Spleen (tissue), 7 donors: ENCODE measurements around the gene RFXANK.

ENCODE experiments used
- POLR2A ChIP-seq, 3 donors: fragments of 450-650 bp; IDR thresholded peaks; one replicate each; pipeline ENCODE4 v1.5.1; 2017; ENCODE audit warnings: antibody characterized with exemption in 3 of 3, mild to moderate bottlenecking in 1 of 3
- POLR2AphosphoS5 ChIP-seq, 3 donors: sonication (generic); formaldehyde crosslinking; IDR thresholded peaks; one replicate each; pipeline ENCODE4 v1.5.1; 2017; ENCODE audit warnings: antibody characterized with exemption in 3 of 3
- TF ChIP-seq, protein P1 (sequence below), 11 experiments: fragments of 200-600 bp in 7 of 11; fragments of 450-650 bp in 4 of 11; sonication (generic) in 4 of 11; IDR thresholded peaks in 8 of 11; conservative IDR thresholded peaks in 3 of 11; 1 replicate in 7 of 11; 2 replicates in 4 of 11; pipeline versions ENCODE4 v1.4.0 to v1.8.0; 2016 to 2021; ENCODE audit warnings: antibody characterized with exemption in 11 of 11, inconsistent platforms in 4 of 11, mild to moderate bottlenecking in 1 of 11
- donor health status: DM: no; HTN: no; CAD: no; lungs with moderate emphysema.
- donor health status: DM: no; HTN: no; CAD: no.
- donor health status: DM: no; HTN: no; CAD: no.

DNA sequence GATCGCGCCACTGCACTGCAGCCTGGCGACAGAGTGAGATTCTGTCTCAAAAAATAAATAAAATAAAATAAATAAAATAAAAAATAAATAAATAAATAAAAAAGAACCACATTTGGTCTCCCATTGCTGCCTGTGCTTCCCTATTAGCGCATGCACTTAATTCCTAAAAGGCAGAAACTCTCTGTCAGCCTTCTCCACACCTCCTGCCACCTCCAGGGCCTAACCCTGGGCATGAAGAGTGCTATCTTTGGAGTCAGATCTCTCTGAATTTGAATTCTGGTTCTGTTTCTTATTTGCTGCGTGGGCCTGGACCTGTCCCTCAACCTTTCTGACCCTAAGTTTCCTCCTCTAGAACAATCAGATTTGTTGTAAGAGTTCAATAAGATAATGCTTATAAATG lies 31.0 kb downstream of the RFXANK start:
- TF ChIP-seq, protein P1, sequence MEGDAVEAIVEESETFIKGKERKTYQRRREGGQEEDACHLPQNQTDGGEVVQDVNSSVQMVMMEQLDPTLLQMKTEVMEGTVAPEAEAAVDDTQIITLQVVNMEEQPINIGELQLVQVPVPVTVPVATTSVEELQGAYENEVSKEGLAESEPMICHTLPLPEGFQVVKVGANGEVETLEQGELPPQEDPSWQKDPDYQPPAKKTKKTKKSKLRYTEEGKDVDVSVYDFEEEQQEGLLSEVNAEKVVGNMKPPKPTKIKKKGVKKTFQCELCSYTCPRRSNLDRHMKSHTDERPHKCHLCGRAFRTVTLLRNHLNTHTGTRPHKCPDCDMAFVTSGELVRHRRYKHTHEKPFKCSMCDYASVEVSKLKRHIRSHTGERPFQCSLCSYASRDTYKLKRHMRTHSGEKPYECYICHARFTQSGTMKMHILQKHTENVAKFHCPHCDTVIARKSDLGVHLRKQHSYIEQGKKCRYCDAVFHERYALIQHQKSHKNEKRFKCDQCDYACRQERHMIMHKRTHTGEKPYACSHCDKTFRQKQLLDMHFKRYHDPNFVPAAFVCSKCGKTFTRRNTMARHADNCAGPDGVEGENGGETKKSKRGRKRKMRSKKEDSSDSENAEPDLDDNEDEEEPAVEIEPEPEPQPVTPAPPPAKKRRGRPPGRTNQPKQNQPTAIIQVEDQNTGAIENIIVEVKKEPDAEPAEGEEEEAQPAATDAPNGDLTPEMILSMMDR (IDR thresholded peaks at IDR 0.05 in 8 of 11, conservative IDR thresholded peaks at IDR 0.05 in 3 of 11) = no peak
- TF ChIP-seq POLR2AphosphoS5 (IDR thresholded peaks at IDR 0.05) (no peak), POLR2A (IDR thresholded peaks at IDR 0.05) (no peak)
